Gastroesophageal sphincter (tissue), 4 donors: ENCODE measurements around the gene DPP6. TPM values are rescaled to one million over a fixed set of nuclear protein-coding genes. Genes with fewer than 3 reads are reported as not detected.

ENCODE experiments used
- ATAC-seq: fragments of 150-250 bp; one replicate; pipeline ENCODE4 v1.9.1; 2016; ENCODE audit warnings: mild to moderate bottlenecking, moderate library complexity
- H3K27ac ChIP-seq, 4 donors: fragments of 200-600 bp; sonication (generic) in 3 of 4; 1 replicate in 3 of 4; 2 replicates in 1 of 4; pipeline ENCODE4 v1.5.1; 2016 to 2019
- H3K27me3 ChIP-seq: fragments of 200-600 bp; sonication (generic); one replicate; pipeline ENCODE4 v1.5.1; 2019
- H3K36me3 ChIP-seq, 2 donors: fragments of 200-600 bp; sonication (generic); one replicate each; pipeline ENCODE4 v1.5.1; 2019; ENCODE audit warnings: control low read depth in 1 of 2
- H3K4me1 ChIP-seq, 3 donors: fragments of 200-600 bp; sonication (generic); 1 replicate in 2 of 3; 2 replicates in 1 of 3; pipeline ENCODE4 v1.5.1; 2016 to 2019; ENCODE audit warnings: control low read depth in 2 of 3
- H3K4me3 ChIP-seq, 2 donors: fragments of 200-600 bp; sonication (generic); one replicate each; pipeline ENCODE4 v1.5.1; 2019; ENCODE audit warnings: mild to moderate bottlenecking in 1 of 2, moderate library complexity in 1 of 2
- H3K9me3 ChIP-seq, 3 donors: fragments of 200-600 bp; sonication (generic); one replicate each; pipeline ENCODE4 v1.5.1; 2017 to 2019; ENCODE audit warnings: control low read depth in 2 of 3
- CTCF ChIP-seq, 4 experiments: fragments of 200-600 bp in 2 of 4; fragments of 450-650 bp in 2 of 4; sonication (generic) in 1 of 4; IDR thresholded peaks; one replicate each; pipeline ENCODE4 v1.5.1; 2017 to 2019; ENCODE audit warnings: antibody characterized with exemption in 4 of 4, mild to moderate bottlenecking in 2 of 4, moderate library complexity in 2 of 4
- EP300 ChIP-seq: sonication (generic); formaldehyde crosslinking; IDR thresholded peaks from one replicate; pipeline ENCODE4 v1.6.1; 2017; ENCODE audit warnings: antibody characterized with exemption, mild to moderate bottlenecking
- POLR2A ChIP-seq, 2 donors: fragments of 450-650 bp; IDR thresholded peaks; one replicate each; pipeline ENCODE4 v1.6.1; 2017; ENCODE audit warnings: antibody characterized with exemption in 2 of 2, mild to moderate bottlenecking in 2 of 2, moderate library complexity in 1 of 2
- POLR2AphosphoS5 ChIP-seq: sonication (generic); formaldehyde crosslinking; IDR thresholded peaks from one replicate; pipeline ENCODE4 v1.6.1; 2017; ENCODE audit warnings: antibody characterized with exemption
- WGBS, 2 donors: methylation state at CpG; one replicate each; pipeline ENCODE4 v1.1.5; 2018; ENCODE audit warnings: low coverage in 1 of 2; 5-methylcytosine and 5-hydroxymethylcytosine counted together
- total RNA-seq, 4 donors: library from RNA; depleted of rRNA; stranded (reverse); fragments of >200 nt; gene quantifications; one replicate each; pipeline ENCODE4 v1.1.0, GENCODE V29; 2016

DPP6 gene
- total RNA-seq, 4 donors from 2014 or later = 14.3 to 40.0 (median 23.1) TPM

GRCh38 chr7:154289119-154289518 is 236.9 kb downstream of the DPP6 start:
- WGBS, 2 donors = 77 to 93% methylated on average over 5 of the region's 5 CpGs
- Histone ChIP-seq H3K27ac (no peak overlapping the region), H3K4me1 (no peaks in the 10 kb centered on the region), H3K4me3 (no peak overlapping the region), H3K27me3 (no peaks in the 10 kb centered on the region), H3K9me3 (no peaks in the 10 kb centered on the region), H3K36me3 (no peaks in the 10 kb centered on the region)
- no peak for TF ChIP-seq EP300
- no peak for TF ChIP-seq POLR2AphosphoS5
- TF ChIP-seq CTCF (IDR thresholded peaks at IDR 0.05) = no peak
- TF ChIP-seq POLR2A (IDR thresholded peaks at IDR 0.05) = no peak
- no peak for ATAC-seq

- H3K4me1 ChIP-seq = no peaks in the 10 kb centered on the region
- no peaks in the 10 kb centered on the region for H3K9me3 ChIP-seq
- no peak for ATAC-seq
- H3K27me3 ChIP-seq = no peaks in the 10 kb centered on the region
- H3K27ac ChIP-seq = no peak overlapping the region
- H3K4me3 ChIP-seq = no peak overlapping the region
- no peak for TF ChIP-seq POLR2A (IDR thresholded peaks at IDR 0.05)
- TF ChIP-seq CTCF (IDR thresholded peaks at IDR 0.05) = no peak
- TF ChIP-seq EP300 = no peak
- no peak for TF ChIP-seq POLR2AphosphoS5
- no peaks in the 10 kb centered on the region for H3K36me3 ChIP-seq
- WGBS, 2 donors = 36% methylated on average over 4 of the region's 4 CpGs; no CpG with 5 or more reads in 1 of the 2 donors
These were observed 244.2 kb downstream of the DPP6 start for GRCh38 chr7:154296443-154296842.

GRCh38 chr7:154299736-154300135 is 247.5 kb downstream of the DPP6 start:
- no peak overlapping the region for H3K4me3 ChIP-seq
- no peak for ATAC-seq
- H3K27ac ChIP-seq = no peak overlapping the region
- H3K27me3 ChIP-seq = peaks cover 21% of the 10 kb centered on the region
- 77 to 90% methylated on average over 2 to 7 of the region's 8 CpGs for WGBS, 2 donors
- peaks cover 0 to 2% (median 0%) of the 10 kb centered on the region in 3 donors for H3K4me1 ChIP-seq
- no peaks in the 10 kb centered on the region for H3K36me3 ChIP-seq
- H3K9me3 ChIP-seq = no peaks in the 10 kb centered on the region
- no peak for TF ChIP-seq POLR2AphosphoS5
- no peak for TF ChIP-seq EP300
- no peak for TF ChIP-seq POLR2A (IDR thresholded peaks at IDR 0.05)
- TF ChIP-seq CTCF (IDR thresholded peaks at IDR 0.05) = no peak

- ATAC-seq = no peak
- H3K9me3 ChIP-seq = no peaks in the 10 kb centered on the region
- WGBS, 2 donors = 54 to 75% methylated on average over 2 of the region's 2 CpGs
- H3K36me3 ChIP-seq = no peaks in the 10 kb centered on the region
- peaks cover 29% of the 10 kb centered on the region for H3K27me3 ChIP-seq
- no peak overlapping the region for H3K4me3 ChIP-seq
- TF ChIP-seq EP300 (no peak), CTCF (IDR thresholded peaks at IDR 0.05) (no peak), POLR2A (IDR thresholded peaks at IDR 0.05) (no peak), POLR2AphosphoS5 (no peak)
- H3K4me1 ChIP-seq = peaks cover 0 to 8% (median 0%) of the 10 kb centered on the region in 3 donors
- no peak overlapping the region for H3K27ac ChIP-seq
These were observed 250.2 kb downstream of the DPP6 start for GRCh38 chr7:154302380-154302779.

GRCh38 chr7:154304231-154304630 is 252.0 kb downstream of the DPP6 start:
- Histone ChIP-seq H3K36me3 (no peaks in the 10 kb centered on the region), H3K4me1 (peaks cover 0 to 8% (median 0%) of the 10 kb centered on the region in 3 donors), H3K27me3 (peaks cover 29% of the 10 kb centered on the region), H3K4me3 (no peak overlapping the region), H3K9me3 (no peaks in the 10 kb centered on the region), H3K27ac (no peak overlapping the region)
- ATAC-seq = no peak
- TF ChIP-seq POLR2AphosphoS5 (no peak), POLR2A (IDR thresholded peaks at IDR 0.05) (no peak), CTCF (IDR thresholded peaks at IDR 0.05) (no peak), EP300 (no peak)
- WGBS, 2 donors = 10 to 83% methylated on average over 1 to 2 of the region's 4 CpGs
